B cell (primary cell): ENCODE data around the gene CPEB3.

ENCODE experiments used
- CTCF ChIP-seq: fragments of 200-600 bp; IDR thresholded peaks from one replicate; pipeline ENCODE4 v1.8.0; 2022; ENCODE audit warnings: antibody characterized with exemption, mild to moderate bottlenecking
- EZH2 ChIP-seq: IDR thresholded peaks from 2 replicates; pipeline ENCODE4 v1.6.1; 2012; ENCODE audit warnings: borderline replicate concordance, low read depth, mild to moderate bottlenecking, moderate library complexity, low read length; ENCODE audit not compliant: insufficient read depth, poor library complexity, severe bottlenecking

- no peak for TF ChIP-seq CTCF
- no peak for TF ChIP-seq EZH2
Measured at GRCh38 chr10:92124020-92124419, 166.9 kb downstream of the CPEB3 start.
